A549 (cell line): ENCODE data around the gene INF2. TPM values are rescaled to one million over a fixed set of nuclear protein-coding genes. Genes with fewer than 3 reads are reported as not detected.

Source experiments
- ATAC-seq, 2 experiments: fragments of 200-7000 bp in 1 of 2; fragments of >200 bp in 1 of 2; cut with Nextera tagmentation in 1 of 2; cut with Tn5 transposase in 1 of 2; 3 replicates each; pipeline versions ENCODE4 v1.8.0 to v1.9.1; 2018 to 2020; ENCODE audit warnings: mild to moderate bottlenecking in 1 of 2, moderate library complexity in 1 of 2
- CTCF ChIA-PET: fragments of 300-600 bp; sonication (Branson Sonifier 250); formaldehyde crosslinking; extraction: SDS; loops from one replicate; lab custom pipeline; 2021; ENCODE audit warnings: antibody characterized with exemption, inconsistent platforms; lab: Yijun Ruan, JAX
- POLR2A ChIA-PET: fragments of 350-600 bp; formaldehyde crosslinking; extraction: SDS; loops from one replicate; lab custom pipeline; 2021; ENCODE audit warnings: antibody characterized with exemption, inconsistent platforms; lab: Yijun Ruan, JAX
- DNase-seq, 2 experiments: peaks; one replicate each; pipeline versions ENCODE4 v3.0.0 to v3.0.0-alpha.2; 2011 to 2016; ENCODE audit warnings: low read depth in 1 of 2, low spot score in 1 of 2
- FAIRE-seq: peaks from 2 replicates; lab custom pipeline; 2011; peaks lifted over from hg19 to GRCh38; lab: Jason Lieb, UNC
- H3K27ac ChIP-seq, 2 experiments: fragments of >200 bp; sonication (Bioruptor Twin); formaldehyde crosslinking; 3 replicates each; pipeline ENCODE4 v1.5.1; 2016 to 2017
- H3K4me1 ChIP-seq: fragments of >200 bp; sonication (Bioruptor Twin); formaldehyde crosslinking; 3 replicates; pipeline ENCODE4 v1.6.1; 2016
- H3K4me2 ChIP-seq: fragments of >200 bp; sonication (Bioruptor Twin); formaldehyde crosslinking; 3 replicates; pipeline ENCODE4 v1.6.1; 2016
- H3K4me3 ChIP-seq: fragments of >200 bp; sonication (Bioruptor Twin); formaldehyde crosslinking; 3 replicates; pipeline ENCODE4 v1.5.1; 2016
- H3K9me3 ChIP-seq: fragments of >200 bp; sonication (Bioruptor Twin); formaldehyde crosslinking; 3 replicates; pipeline ENCODE4 v1.6.1; 2016
- BCL3 ChIP-seq: fragments of >200 bp; sonication (Bioruptor Twin); formaldehyde crosslinking; IDR thresholded peaks from 3 replicates; pipeline ENCODE4 v1.6.1; 2016
- BHLHE40 ChIP-seq: IDR thresholded peaks from 2 replicates; pipeline ENCODE4 v1.6.1; 2012; ENCODE audit warnings: low read depth, low read length, inconsistent platforms
- CBX2 ChIP-seq: fragments of 200-600 bp; sonication (generic); IDR thresholded peaks from 2 replicates; pipeline ENCODE4 v1.6.1; 2016; ENCODE audit warnings: low read depth, mild to moderate bottlenecking, borderline replicate concordance
- ELK1 ChIP-seq: fragments of 150-350 bp; IDR thresholded peaks from 2 replicates; pipeline ENCODE4 v1.6.1; 2014; ENCODE audit warnings: low read depth, mild to moderate bottlenecking, low read length
- ESRRA ChIP-seq: fragments of 150-350 bp; IDR thresholded peaks from 2 replicates; pipeline ENCODE4 v1.6.1; 2014; ENCODE audit warnings: mild to moderate bottlenecking, low read length, borderline replicate concordance
- FOXS1 ChIP-seq: fragments of 250-450 bp; sonication (Bioruptor Pico); IDR thresholded peaks from 2 replicates; pipeline ENCODE4 v1.5.0; 2020; ENCODE audit warnings: mild to moderate bottlenecking, moderate library complexity
- GATA3 ChIP-seq: IDR thresholded peaks from 2 replicates; pipeline ENCODE4 v1.6.1; 2012; ENCODE audit warnings: borderline replicate concordance
- HMGXB4 ChIP-seq: fragments of 250-450 bp; sonication (Bioruptor Pico); IDR thresholded peaks from 2 replicates; pipeline ENCODE4 v1.5.0; 2021; ENCODE audit warnings: mild to moderate bottlenecking, moderate library complexity, borderline replicate concordance
- KDM1A ChIP-seq: fragments of 200-600 bp; sonication (generic); IDR thresholded peaks from 2 replicates; pipeline ENCODE4 v1.6.1; 2016; ENCODE audit warnings: low read depth, mild to moderate bottlenecking
- KDM5A ChIP-seq: fragments of 200-600 bp; sonication (generic); IDR thresholded peaks from 2 replicates; pipeline ENCODE4 v1.6.1; 2016; ENCODE audit warnings: antibody characterized with exemption, mild to moderate bottlenecking
- MAFK ChIP-seq: fragments of 450-650 bp; IDR thresholded peaks from 2 replicates; pipeline ENCODE4 v1.6.1; 2014; ENCODE audit not compliant: partially characterized antibody
- NPAS2 ChIP-seq: fragments of 250-450 bp; sonication (Bioruptor Pico); IDR thresholded peaks from 2 replicates; pipeline ENCODE4 v1.8.0; 2022; ENCODE audit warnings: mild to moderate bottlenecking, moderate library complexity, borderline replicate concordance
- NR3C1 ChIP-seq: fragments of >200 bp; sonication (Bioruptor Twin); formaldehyde crosslinking; IDR thresholded peaks from 3 replicates; pipeline ENCODE4 v1.6.1; 2017
- PHF8 ChIP-seq: fragments of 200-600 bp; sonication (generic); IDR thresholded peaks from 2 replicates; pipeline ENCODE4 v1.6.1; 2016; ENCODE audit warnings: low read depth, mild to moderate bottlenecking, antibody characterized with exemption, moderate library complexity, borderline replicate concordance
- POLR2A ChIP-seq: IDR thresholded peaks from 2 replicates; pipeline ENCODE4 v1.6.1; 2012; ENCODE audit warnings: mild to moderate bottlenecking, low read length
- POLR2AphosphoS2 ChIP-seq: conservative IDR thresholded peaks from 2 replicates; pipeline ENCODE4 v1.6.1; 2012; ENCODE audit warnings: low read length, improper control_type of control experiment, inconsistent platforms
- RCOR1 ChIP-seq: fragments of 150-350 bp; IDR thresholded peaks from 2 replicates; pipeline ENCODE4 v1.6.1; 2014; ENCODE audit warnings: antibody characterized with exemption, low read length, low read depth
- RFX5 ChIP-seq: fragments of 450-650 bp; IDR thresholded peaks from 2 replicates; pipeline ENCODE4 v1.7.1; 2014; ENCODE audit warnings: antibody characterized with exemption, mild to moderate bottlenecking, moderate library complexity
- SREBF2 ChIP-seq: fragments of 450-650 bp; IDR thresholded peaks from 2 replicates; pipeline ENCODE4 v1.6.1; 2014; ENCODE audit warnings: mild to moderate bottlenecking, moderate library complexity
- USF2 ChIP-seq: fragments of 450-650 bp; IDR thresholded peaks from 2 replicates; pipeline ENCODE4 v1.6.1; 2014; ENCODE audit warnings: antibody characterized with exemption
- ZC3H11A ChIP-seq: fragments of 450-650 bp; IDR thresholded peaks from 2 replicates; pipeline ENCODE4 v1.6.1; 2014; ENCODE audit warnings: antibody characterized with exemption, mild to moderate bottlenecking
- ZNF302 ChIP-seq: fragments of 250-450 bp; sonication (Bioruptor Pico); IDR thresholded peaks from 2 replicates; pipeline ENCODE4 v1.9.0; 2021; ENCODE audit warnings: inconsistent platforms, mild to moderate bottlenecking, moderate library complexity
- WGBS: methylation state at CpG from one replicate; pipeline ENCODE4 v1.1.6; 2017; ENCODE audit errors: missing lambda C conversion rate; 5-methylcytosine and 5-hydroxymethylcytosine counted together
- polyA plus RNA-seq, 4 experiments: library from polyadenylated mRNA; depleted of rRNA in 3 of 4; stranded (reverse); fragments of >200 nt; fragmentation: RNase III in 1 of 4; extraction: RNeasy Plus Mini Kit Qiagen cat#74134 plus additional on column Dnase treatment in 1 of 4; gene quantifications; 2 replicates in 3 of 4; 3 replicates in 1 of 4; pipeline ENCODE4 v1.2.3, GENCODE V29; 2011 to 2017

Gene INF2
- polyA plus RNA-seq, 2 of the 4 experiments (the other 2 are of a cell fraction), result 24.7 to 71.2 TPM

GRCh38 chr14:104732931-104733681, 43.7 kb downstream of the INF2 start:
- DNase-seq (peak in 1 of 2 experiments; percentile 62), FAIRE-seq (no peak), ATAC-seq (peak; percentile 27 to 49; a peak in 4 of 6 replicates)
- H3K4me2 ChIP-seq, result peak overlapping the region; percentile 61
- H3K4me1 ChIP-seq, result peaks cover 43% of the 10 kb centered on the region
- POLR2A ChIA-PET, result no interaction called here
- H3K27ac ChIP-seq, result peak overlapping the region; percentile 74 to 89
- WGBS, result 56% methylated on average over 14 of the region's 23 CpGs
- H3K9me3 ChIP-seq, result no peaks in the 10 kb centered on the region
- no peak overlapping the region for H3K4me3 ChIP-seq
- peak; percentile 65 for TF ChIP-seq MAFK
- no peak for TF ChIP-seq CBX2
- TF ChIP-seq, all 56 proteins: peak for 1
- CTCF ChIA-PET, result interaction anchor here (1.0 to 7.0 kb wide), 3 partner anchors 9 to 616 kb away, joined by 3 to 65 read pairs (median 5); partner anchors contain the start of gene ADSS1

- WGBS, result 69% methylated on average over 4 of the region's 6 CpGs
These were observed 44.7 kb downstream of the INF2 start for GRCh38 chr14:104734051-104734587.

GRCh38 chr14:104734601-104734990, 45.2 kb downstream of the INF2 start:
- 93% methylated on average over 9 of the region's 9 CpGs for WGBS
- TF ChIP-seq GATA3, result no peak
- no peak for DNase-seq
- no peak overlapping the region for H3K4me3 ChIP-seq
- no peak for ATAC-seq
- peaks cover 43% of the 10 kb centered on the region for H3K4me1 ChIP-seq
- FAIRE-seq, result no peak
- ChIA-PET CTCF (interaction anchor here (0.6 to 7.0 kb wide), 3 partner anchors 10 to 25 kb away, joined by 3 to 65 read pairs (median 5); partner anchors contain the start of gene ADSS1), POLR2A (interaction anchor here (1.0 kb wide), 1 partner anchor 18 kb away, joined by 3 read pairs; no protein-coding TSS in a partner anchor)
- H3K4me2 ChIP-seq, result no peak overlapping the region
- peak overlapping the region in 1 of 2 experiments; percentile 89; a peak in 1 of 6 replicates for H3K27ac ChIP-seq
- H3K9me3 ChIP-seq, result no peaks in the 10 kb centered on the region

More at GRCh38 chr14:104734051-104734587, 44.7 kb downstream of the INF2 start:
- no peak overlapping the region for H3K4me3 ChIP-seq
- DNase-seq (no peak), FAIRE-seq (no peak), ATAC-seq (no peak)
- CTCF ChIA-PET, result interaction anchor here (1.0 to 7.0 kb wide), 3 partner anchors 10 to 617 kb away, joined by 3 to 65 read pairs (median 5); partner anchors contain the start of gene ADSS1
- peaks cover 43% of the 10 kb centered on the region for H3K4me1 ChIP-seq
- TF ChIP-seq POLR2A (no peak), ZC3H11A (no peak), POLR2AphosphoS2 (no peak), BHLHE40 (no peak), PHF8 (no peak), KDM1A (no peak), BCL3 (no peak), SREBF2 (no peak), RFX5 (no peak), KDM5A (no peak)
- no peaks in the 10 kb centered on the region for H3K9me3 ChIP-seq
- peak overlapping the region; percentile 74 to 89; a peak in 4 of 6 replicates for H3K27ac ChIP-seq
- H3K4me2 ChIP-seq, result 0 out of 3 replicates have a peak overlapping the region, but pooled peaks have one; percentile 18
- POLR2A ChIA-PET, result interaction anchor here (1.0 kb wide), 1 partner anchor 18 kb away, joined by 3 read pairs; no protein-coding TSS in a partner anchor

- DNase-seq, result no peak
- peaks cover 43% of the 10 kb centered on the region for H3K4me1 ChIP-seq
- no peak for ATAC-seq
- no peak for FAIRE-seq
- no peak overlapping the region for H3K4me3 ChIP-seq
- WGBS, result 91% methylated on average over 30 of the region's 31 CpGs
- CTCF ChIA-PET, result interaction anchor here (0.6 to 7.0 kb wide), 5 partner anchors 10 to 26 kb away, joined by 3 to 65 read pairs (median 3); partner anchors contain the start of gene ADSS1
- no peaks in the 10 kb centered on the region for H3K9me3 ChIP-seq
- no peak overlapping the region for H3K27ac ChIP-seq
- POLR2A ChIA-PET, result interaction anchor here (1.0 kb wide), 1 partner anchor 17 kb away, joined by 3 read pairs; no protein-coding TSS in a partner anchor
- H3K4me2 ChIP-seq, result no peak overlapping the region
- TF ChIP-seq SREBF2, result no peak
- TF ChIP-seq NPAS2 (CRISPR knock-in tag), result no peak
- TF ChIP-seq ZNF302, result no peak
- no peak for TF ChIP-seq USF2
- no peak for TF ChIP-seq ESRRA
- no peak for TF ChIP-seq NR3C1
- no peak for TF ChIP-seq FOXS1 (CRISPR knock-in tag)
- no peak for TF ChIP-seq RCOR1
- no peak for TF ChIP-seq ELK1
- TF ChIP-seq HMGXB4, result no peak
These were observed 45.8 kb downstream of the INF2 start for GRCh38 chr14:104734991-104735779.
